Cardiac septum (tissue), 1 donor: ENCODE measurements around the gene RNASEH2C. TPM values are rescaled to one million over a fixed set of nuclear protein-coding genes. Genes with fewer than 3 reads are reported as not detected.
"Not testable (repeated sequence)": the region's sequence is repeated elsewhere in the genome, so short reads cannot be mapped to it uniquely, and the experiment has no call there.

Experiments used
- DNase-seq: peaks from one replicate; pipeline ENCODE4 v3.0.0-alpha.2; 2020; ENCODE audit warnings: low spot score
- intact Hi-C: fragments of 100-400 bp; cut with DNase I; formaldehyde crosslinking; loops from one replicate; pipeline ENCODE4 v1.14.0; 2022
- total RNA-seq: library from RNA; stranded (reverse); fragmentation: NEBNext Ultra II Directional; extraction: Animal tissue kit (Norgen Biotek cat#: 25700); gene quantifications from one replicate; pipeline ENCODE4 v1.2.1, GENCODE V29; 2021
- donor health status: DM: no; HTN: no; CAD: no.

Gene RNASEH2C
- total RNA-seq, 1 donor from 2014 or later = 48.8 TPM

- no peak for DNase-seq
- intact Hi-C loops = no loop called here
Measured at GRCh38 chr11:65718964-65719492, 1.6 kb downstream of the RNASEH2C start.

DNA sequence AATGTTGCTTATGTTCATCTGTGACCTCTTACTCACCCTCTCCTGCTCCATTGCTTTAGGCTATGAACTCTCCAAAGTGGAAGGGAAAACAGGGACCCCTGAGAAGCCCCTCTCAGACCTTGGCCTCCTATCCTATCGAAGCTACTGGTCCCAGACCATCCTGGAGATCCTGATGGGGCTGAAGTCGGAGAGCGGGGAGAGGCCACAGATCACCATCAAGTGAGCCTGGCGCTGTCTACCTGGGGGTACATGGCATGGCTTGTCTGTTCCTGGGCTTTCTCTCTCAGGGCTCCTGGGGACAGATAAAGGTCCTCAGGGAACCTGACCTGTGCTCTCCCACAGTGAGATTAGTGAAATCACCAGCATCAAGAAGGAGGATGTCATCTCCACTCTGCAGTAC lies 2.1 kb downstream of the RNASEH2C start:
- intact Hi-C loops = no loop called here
- DNase-seq = no peak

- DNase-seq = no peak
- intact Hi-C loops = no loop called here
Measured at GRCh38 chr11:65717906-65718305, 2.7 kb downstream of the RNASEH2C start.

DNA sequence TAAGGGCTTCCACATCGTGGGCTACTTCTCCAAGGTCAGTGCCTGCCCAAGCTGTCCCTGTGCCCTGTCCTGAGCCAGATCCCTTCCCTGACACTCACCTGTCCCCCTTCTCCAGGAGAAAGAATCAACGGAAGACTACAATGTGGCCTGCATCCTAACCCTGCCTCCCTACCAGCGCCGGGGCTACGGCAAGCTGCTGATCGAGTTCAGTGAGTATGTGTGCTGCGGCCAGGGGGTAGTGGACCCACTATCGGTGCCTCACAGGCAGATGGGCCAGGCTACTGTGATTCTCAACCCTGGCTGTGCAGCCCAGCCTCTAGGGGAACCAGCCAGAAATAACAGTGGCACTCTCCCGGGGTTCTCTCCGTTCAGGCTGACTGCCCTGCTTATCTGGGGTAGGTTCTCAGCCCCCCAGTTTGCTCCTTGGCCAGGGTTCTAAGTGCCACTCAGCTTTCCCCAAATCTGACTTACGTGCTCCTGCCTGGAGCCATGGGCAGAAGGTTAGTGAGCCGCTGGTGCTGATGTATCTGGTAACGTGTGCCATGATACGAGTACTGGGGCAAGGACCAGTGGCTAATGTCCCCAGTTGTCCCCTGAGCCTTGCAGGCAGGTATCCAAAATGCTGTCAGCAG lies 3.7 kb downstream of the RNASEH2C start:
- intact Hi-C loops = no loop called here
- no peak for DNase-seq

DNA sequence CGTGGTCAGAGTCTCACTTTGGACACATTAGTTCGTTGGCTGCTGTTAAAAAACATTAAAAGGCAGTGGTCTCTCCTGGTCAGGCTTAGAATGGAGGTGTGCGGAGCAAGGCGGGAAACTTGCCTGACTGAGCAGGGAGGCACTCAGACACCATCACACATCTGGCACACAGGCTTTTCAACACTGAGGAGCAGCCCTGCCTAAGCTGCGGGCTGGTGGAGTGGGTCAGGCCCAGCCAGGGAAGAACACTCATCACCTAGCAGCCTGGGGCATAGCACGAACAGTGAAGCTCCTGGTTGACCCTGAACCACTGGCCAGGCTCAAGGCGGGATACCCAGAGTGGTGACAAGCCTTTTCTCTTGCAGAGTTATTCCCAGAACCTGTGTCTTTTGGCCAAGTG lies 4.3 kb downstream of the RNASEH2C start:
- intact Hi-C loops = no loop called here
- no peak for DNase-seq

DNA sequence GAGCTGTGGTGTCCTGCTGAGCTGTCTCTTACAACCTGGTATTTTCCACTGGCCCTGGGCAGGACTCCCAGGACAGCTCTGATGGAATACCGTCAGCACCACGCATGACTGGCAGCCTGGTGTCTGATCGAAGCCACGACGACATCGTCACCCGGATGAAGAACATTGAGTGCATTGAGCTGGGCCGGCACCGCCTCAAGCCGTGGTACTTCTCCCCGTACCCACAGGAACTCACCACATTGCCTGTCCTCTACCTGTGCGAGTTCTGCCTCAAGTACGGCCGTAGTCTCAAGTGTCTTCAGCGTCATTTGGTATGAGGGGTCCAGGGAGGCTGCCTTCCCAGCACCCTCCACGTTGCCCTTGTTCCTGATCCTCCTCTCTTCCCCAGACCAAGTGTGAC lies 6.2 kb downstream of the RNASEH2C start:
- intact Hi-C loops = loop anchor here (5.0 kb wide), 1 partner anchor 288 kb away; the partner anchor contains the start of genes BANF1 and EIF1AD
- no peak for DNase-seq

DNA sequence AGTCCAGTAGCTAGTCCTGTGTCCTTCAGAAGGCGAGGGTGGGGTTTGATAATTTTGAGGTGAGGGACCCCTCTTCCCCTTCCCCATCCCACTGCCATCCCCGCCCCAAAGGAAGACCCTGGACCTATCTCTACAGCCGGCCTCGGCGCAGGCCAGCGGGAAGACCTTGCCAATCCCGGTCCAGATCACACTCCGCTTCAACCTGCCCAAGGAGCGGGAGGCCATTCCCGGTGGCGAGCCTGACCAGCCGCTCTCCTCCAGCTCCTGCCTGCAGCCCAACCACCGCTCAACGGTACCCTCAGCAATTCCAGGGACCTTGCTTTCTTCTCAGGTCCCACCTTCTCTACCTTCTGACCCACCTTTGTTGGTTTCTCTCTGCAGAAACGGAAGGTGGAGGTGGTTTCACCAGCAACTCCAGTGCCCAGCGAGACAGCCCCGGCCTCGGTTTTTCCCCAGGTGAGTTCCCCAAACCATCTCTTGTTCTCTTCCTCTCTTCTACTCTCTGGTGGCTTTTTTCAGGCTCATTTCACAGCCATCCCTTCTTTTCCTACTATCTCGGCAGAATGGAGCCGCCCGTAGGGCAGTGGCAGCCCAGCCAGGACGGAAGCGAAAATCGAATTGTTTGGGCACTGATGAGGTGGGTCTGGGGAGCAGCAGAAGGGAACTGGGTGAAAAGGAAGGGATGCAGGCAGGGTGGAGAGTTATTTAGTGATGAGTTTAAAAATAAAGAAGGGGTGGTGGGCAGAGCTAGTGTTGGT lies 7.2 kb downstream of the RNASEH2C start:
- intact Hi-C loops = loop anchor here (2.0 to 5.0 kb wide), 2 partner anchors 105 to 289 kb away; partner anchors contain the start of genes BANF1 and EIF1AD
- no peak for DNase-seq

DNA sequence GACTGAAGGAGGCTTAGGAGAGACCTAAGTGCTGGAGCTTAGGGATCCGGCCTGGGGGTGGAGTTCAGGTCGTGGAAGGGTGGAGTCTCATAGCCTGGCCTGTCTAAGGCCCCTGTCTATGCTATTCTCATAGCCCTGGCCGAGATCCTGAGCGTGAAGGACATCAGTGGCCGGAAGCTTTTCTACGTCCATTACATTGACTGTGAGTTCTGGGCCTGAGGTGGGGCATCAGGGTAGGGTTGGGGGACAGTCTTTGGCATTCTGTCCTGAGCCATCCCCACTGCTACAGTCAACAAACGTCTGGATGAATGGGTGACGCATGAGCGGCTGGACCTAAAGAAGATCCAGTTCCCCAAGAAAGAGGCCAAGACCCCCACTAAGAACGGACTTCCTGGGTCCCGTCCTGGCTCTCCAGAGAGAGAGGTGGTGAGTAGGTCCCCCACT lies 7.9 kb downstream of the RNASEH2C start:
- no peak for DNase-seq
- intact Hi-C loops = loop anchor here (2.0 to 5.0 kb wide), 2 partner anchors 106 to 290 kb away; partner anchors contain the start of genes BANF1 and EIF1AD

DNA sequence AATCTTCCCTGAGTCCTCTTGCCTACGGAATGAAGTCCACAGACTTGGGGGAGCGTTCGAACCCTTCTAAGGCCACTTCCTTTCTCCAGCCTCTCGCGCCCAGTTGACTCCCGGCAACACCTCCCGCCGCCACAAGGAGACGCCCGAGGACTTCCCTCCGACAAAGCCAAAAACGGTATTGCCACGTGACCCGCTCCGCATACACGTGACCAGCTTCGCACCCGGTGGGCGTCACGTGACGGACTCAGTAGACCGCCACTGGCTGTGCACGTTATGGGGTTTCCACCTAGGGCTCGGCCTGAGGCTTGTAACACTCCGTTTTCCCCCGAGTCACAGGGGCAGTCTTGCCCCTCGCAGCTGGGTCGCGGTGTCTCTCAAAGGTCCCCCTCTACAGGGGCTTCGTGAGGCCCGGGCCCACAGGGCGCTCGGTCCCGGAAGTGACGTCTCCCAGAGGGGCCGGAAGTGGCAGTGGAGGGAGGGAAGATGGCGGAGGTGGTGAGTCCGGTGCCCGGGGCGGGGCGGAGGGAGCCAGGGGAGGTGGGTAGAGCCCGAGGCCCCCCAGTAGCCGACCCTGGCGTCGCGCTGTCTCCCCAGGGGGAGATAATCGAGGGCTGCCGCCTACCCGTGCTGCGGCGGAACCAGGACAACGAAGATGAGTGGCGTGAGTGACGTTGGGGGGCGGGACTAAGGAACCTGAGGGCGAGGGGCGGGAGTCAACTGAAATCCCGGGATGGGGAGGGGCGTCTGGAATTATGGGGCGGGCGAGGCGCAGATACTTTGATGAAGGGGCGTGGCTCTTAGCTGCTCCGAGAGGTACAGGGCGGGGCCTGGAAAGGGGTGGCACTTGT lies 8.6 kb downstream of the RNASEH2C start, which contains the start of gene KAT5:
Gene KAT5, plus strand, starts transcription at position 468 of the 848 bp plus-strand sequence. Its CDS starts 16 bp downstream, at position 484.
- intact Hi-C loops = loop anchor here (2.0 to 5.0 kb wide), 2 partner anchors 107 to 290 kb away; partner anchors contain the start of genes BANF1 and EIF1AD

DNA sequence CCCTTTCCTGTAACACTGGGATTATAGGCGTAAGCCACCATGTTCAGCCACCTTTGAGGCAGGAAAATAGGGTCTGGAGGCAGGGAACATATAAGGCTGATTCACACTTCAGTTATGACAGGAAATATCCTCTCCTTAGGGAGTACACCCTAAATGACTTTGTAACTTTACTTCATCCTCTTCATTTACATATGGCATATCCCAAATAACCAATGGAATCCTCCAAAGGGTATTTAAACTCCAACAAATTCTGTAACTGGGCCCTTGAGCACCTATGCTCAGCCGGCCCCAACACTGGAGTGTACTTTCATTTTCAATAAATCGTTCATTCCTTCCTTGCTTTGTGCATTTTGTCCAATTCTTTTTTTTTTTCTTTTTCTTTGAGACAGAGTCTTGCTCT lies 10.2 kb downstream of the RNASEH2C start:
- intact Hi-C loops = loop anchor here (5.0 kb wide), 1 partner anchor 292 kb away; the partner anchor contains the start of genes BANF1 and EIF1AD
- DNase-seq = no peak

More for the DNA sequence above, 8.6 kb downstream of the RNASEH2C start, which contains the start of gene KAT5:
- DNase-seq = peak; percentile 99

GRCh38 chr11:65709661-65710060 lies 10.9 kb downstream of the RNASEH2C start:
- DNase-seq = no peak
- intact Hi-C loops = loop anchor here (5.0 kb wide), 1 partner anchor 293 kb away; the partner anchor contains the start of genes BANF1 and EIF1AD

DNA sequence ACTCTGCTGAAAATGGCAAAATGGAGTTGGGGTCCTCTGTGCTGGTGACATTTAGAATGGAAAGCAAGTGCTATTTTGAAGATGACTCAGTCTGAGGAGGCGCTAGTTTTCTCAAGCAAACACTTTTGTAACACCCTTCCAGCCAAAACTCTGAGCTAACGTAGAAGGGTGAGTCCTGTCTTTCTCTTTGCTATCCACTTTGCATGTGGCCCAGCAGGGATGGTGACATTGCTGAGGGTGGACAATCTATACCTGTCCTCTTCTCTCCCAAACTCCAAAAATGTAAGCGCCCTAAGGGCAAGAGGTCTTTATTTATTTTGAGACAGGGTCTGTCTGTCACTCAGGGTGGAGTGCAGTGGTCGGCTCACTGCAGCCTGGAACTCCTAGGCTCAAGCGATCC lies 12.1 kb downstream of the RNASEH2C start:
- intact Hi-C loops = no loop called here
- no peak for DNase-seq

DNA sequence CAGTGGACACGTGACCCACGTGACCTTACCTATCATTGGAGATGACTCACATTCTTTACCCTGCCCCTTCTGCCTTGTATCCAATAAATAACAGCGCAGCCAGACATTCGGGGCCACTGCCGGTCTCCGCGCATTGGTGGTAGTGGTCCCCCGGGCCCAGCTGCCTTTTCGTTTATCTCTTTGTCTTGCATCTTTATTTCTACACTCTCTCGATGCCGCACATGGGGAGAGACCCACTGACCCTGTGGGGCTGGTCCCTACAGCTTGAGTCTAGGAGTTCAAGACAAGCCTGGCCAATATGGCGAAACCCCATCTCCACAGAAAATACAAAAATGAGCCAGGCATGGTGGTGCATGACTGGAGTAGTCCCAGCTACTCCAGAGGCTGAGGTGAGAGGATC lies 13.6 kb downstream of the RNASEH2C start:
- DNase-seq, intact Hi-C loops: not testable (repeated sequence)

DNA sequence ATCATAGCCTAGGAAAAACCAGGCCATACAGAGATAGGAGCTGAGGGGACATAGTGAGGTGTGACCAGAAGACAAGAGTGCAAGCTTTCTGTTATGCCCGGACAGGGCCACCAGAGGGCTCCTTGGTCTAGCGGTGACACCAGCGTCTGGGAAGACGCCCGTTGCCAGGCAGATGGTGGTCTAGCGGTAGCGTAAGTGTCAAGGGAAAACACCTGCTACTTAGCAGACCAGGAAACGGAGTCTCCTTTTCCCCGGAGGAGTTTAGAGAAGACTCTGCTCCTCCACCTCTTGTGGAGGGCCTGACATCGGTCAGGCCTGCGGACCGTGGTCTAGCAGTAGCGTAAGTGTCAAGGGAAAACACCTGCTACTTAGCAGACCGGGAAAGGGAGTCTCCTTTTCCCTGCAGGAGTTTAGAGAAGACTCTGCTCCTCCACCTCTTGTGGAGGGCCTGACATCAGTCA lies 14.3 kb downstream of the RNASEH2C start:
- intact Hi-C loops = not testable (repeated sequence)
- peak; percentile 86 for DNase-seq

DNA sequence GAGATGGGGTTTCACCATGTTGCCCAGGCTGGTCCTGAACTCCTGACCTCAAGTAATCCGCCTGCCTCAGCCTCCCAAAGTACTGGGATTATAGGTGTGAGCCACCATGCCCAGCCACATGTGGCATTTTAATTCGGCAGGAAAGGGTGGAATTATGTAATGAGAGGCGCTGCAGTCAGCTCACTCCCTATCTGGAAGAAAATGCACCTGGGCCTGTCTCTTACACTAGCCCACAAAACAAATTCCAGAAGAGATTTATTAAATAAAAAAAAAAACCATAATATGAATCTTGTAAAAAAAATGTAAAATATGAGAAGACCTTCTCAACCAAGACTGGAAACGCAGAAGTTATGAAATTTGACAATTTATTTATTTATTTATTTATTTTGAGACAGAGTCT lies 16.8 kb downstream of the RNASEH2C start:
- intact Hi-C loops = no loop called here
- no peak for DNase-seq

- no peak for DNase-seq
- intact Hi-C loops = no loop called here
Measured at GRCh38 chr11:65701686-65702085, 18.9 kb downstream of the RNASEH2C start.

- intact Hi-C loops = no loop called here
Measured at GRCh38 chr11:65700399-65700798, 20.2 kb downstream of the RNASEH2C start.

GRCh38 chr11:65699306-65699705 lies 21.3 kb downstream of the RNASEH2C start:
- intact Hi-C loops = no loop called here
- DNase-seq = no peak

More at GRCh38 chr11:65700399-65700798, 20.2 kb downstream of the RNASEH2C start:
- DNase-seq = no peak

DNA sequence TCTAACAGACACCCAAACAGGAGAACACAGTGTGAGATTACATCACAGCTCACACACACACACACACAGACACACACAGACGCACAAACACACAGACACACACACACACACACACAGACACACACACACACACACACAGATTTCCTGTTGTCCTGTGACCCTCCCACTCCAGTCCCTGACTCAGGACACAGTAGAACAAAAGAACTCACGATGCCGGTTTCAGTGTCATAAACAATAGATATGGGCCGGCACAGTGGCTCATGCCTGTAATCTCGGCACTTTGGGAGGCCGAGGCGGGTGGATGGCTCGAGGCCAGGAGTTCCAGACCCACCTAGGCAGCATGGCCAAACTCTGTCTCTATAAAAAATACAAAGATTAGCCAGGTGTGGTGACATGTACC lies 22.4 kb downstream of the RNASEH2C start:
- intact Hi-C loops = no loop called here

More for the DNA sequence above, 22.4 kb downstream of the RNASEH2C start:
- no peak for DNase-seq
